Measurements from ENCODE around the gene POLR3B. TPM values are rescaled to one million over a fixed set of nuclear protein-coding genes. Genes with fewer than 3 reads are reported as not detected.

Gene POLR3B
- total RNA-seq, 1 donor from 2014 or later: 14.2 TPM

GRCh38 chr12:106417926-106418910 lies 60.7 kb downstream of the POLR3B start:
- Mint-ChIP-seq H3K4me1 (peaks cover 6% of the 10 kb centered on the region), H3K36me3 (peaks cover 36% of the 10 kb centered on the region), H3K27me3 (ENCODE audit: low read depth) (no peaks in the 10 kb centered on the region), H3K4me3 (no peak overlapping the region), H3K27ac (peak overlapping the region; percentile 43), H3K9me3 (peaks cover 9% of the 10 kb centered on the region)
- TF ChIP-seq, protein P1, sequence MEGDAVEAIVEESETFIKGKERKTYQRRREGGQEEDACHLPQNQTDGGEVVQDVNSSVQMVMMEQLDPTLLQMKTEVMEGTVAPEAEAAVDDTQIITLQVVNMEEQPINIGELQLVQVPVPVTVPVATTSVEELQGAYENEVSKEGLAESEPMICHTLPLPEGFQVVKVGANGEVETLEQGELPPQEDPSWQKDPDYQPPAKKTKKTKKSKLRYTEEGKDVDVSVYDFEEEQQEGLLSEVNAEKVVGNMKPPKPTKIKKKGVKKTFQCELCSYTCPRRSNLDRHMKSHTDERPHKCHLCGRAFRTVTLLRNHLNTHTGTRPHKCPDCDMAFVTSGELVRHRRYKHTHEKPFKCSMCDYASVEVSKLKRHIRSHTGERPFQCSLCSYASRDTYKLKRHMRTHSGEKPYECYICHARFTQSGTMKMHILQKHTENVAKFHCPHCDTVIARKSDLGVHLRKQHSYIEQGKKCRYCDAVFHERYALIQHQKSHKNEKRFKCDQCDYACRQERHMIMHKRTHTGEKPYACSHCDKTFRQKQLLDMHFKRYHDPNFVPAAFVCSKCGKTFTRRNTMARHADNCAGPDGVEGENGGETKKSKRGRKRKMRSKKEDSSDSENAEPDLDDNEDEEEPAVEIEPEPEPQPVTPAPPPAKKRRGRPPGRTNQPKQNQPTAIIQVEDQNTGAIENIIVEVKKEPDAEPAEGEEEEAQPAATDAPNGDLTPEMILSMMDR (IDR thresholded peaks at IDR 0.05; ENCODE audit: unreplicated experiment): no peak
- no peak for DNase-seq (ENCODE audit: low spot score in 2 of 2, unreplicated experiment in 2 of 2)

- Mint-ChIP-seq H3K9me3 (peaks cover 6% of the 10 kb centered on the region), H3K4me3 (no peak overlapping the region), H3K27me3 (ENCODE audit: low read depth) (no peaks in the 10 kb centered on the region), H3K36me3 (peaks cover 33% of the 10 kb centered on the region), H3K27ac (peak overlapping the region; percentile 43), H3K4me1 (peaks cover 6% of the 10 kb centered on the region)
- DNase-seq (ENCODE audit: low spot score in 2 of 2, unreplicated experiment in 2 of 2): no peak
- TF ChIP-seq, protein P1 (IDR thresholded peaks at IDR 0.05; ENCODE audit: unreplicated experiment): no peak
Observed at GRCh38 chr12:106418970-106419369, 61.4 kb downstream of the POLR3B start.

DNA sequence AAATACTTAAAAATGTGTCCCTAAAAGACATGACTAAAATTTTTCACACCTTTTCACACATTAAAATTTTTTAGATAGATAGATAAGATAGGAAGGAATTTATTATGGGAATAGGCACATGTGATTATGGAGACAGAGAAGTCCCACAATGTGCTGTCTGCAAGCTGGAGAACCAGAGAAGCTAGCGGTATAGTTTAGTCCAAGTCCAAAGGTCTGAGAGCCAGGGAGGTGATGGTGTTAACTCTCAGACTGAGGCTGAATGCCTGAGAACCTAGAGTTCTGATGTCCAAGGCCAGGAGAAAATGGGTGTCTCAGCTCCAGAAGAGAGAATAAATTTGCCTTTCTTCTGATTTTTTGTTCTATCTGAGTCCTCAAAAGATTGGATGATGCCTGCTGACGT lies 65.7 kb downstream of the POLR3B start:
- Mint-ChIP-seq H3K27me3 (ENCODE audit: low read depth) (no peaks in the 10 kb centered on the region), H3K27ac (no peak overlapping the region), H3K36me3 (peaks cover 19% of the 10 kb centered on the region), H3K9me3 (peaks cover 6% of the 10 kb centered on the region), H3K4me1 (peaks cover 13% of the 10 kb centered on the region), H3K4me3 (no peak overlapping the region)
- DNase-seq (ENCODE audit: low spot score in 2 of 2, unreplicated experiment in 2 of 2): no peak
- TF ChIP-seq, protein P1 (IDR thresholded peaks at IDR 0.05; ENCODE audit: unreplicated experiment): no peak

GRCh38 chr12:106425061-106425702 lies 67.6 kb downstream of the POLR3B start:
- TF ChIP-seq, protein P1 (IDR thresholded peaks at IDR 0.05; ENCODE audit: unreplicated experiment): no peak
- no peak for DNase-seq (ENCODE audit: low spot score in 2 of 2, unreplicated experiment in 2 of 2)
- Mint-ChIP-seq H3K36me3 (peaks cover 18% of the 10 kb centered on the region), H3K9me3 (peaks cover 6% of the 10 kb centered on the region), H3K4me3 (no peak overlapping the region), H3K27ac (no peak overlapping the region), H3K27me3 (ENCODE audit: low read depth) (no peaks in the 10 kb centered on the region), H3K4me1 (peaks cover 15% of the 10 kb centered on the region)

- Mint-ChIP-seq H3K4me1 (peaks cover 15% of the 10 kb centered on the region), H3K9me3 (no peaks in the 10 kb centered on the region), H3K27ac (peak overlapping the region; percentile 44), H3K27me3 (ENCODE audit: low read depth) (no peaks in the 10 kb centered on the region), H3K4me3 (no peak overlapping the region), H3K36me3 (peaks cover 2% of the 10 kb centered on the region)
- TF ChIP-seq, protein P1 (IDR thresholded peaks at IDR 0.05; ENCODE audit: unreplicated experiment): no peak
- no peak for DNase-seq (ENCODE audit: low spot score in 2 of 2, unreplicated experiment in 2 of 2)
Observed at GRCh38 chr12:106427917-106428316, 70.4 kb downstream of the POLR3B start.
